Esophagus (tissue), 2 donors: ENCODE measurements around the gene B3GALT2. TPM values are rescaled to one million over a fixed set of nuclear protein-coding genes. Genes with fewer than 3 reads are reported as not detected.
"Not testable (repeated sequence)": the region's sequence is repeated elsewhere in the genome, so short reads cannot be mapped to it uniquely, and the experiment has no call there.

ENCODE experiments used
- H3K27ac ChIP-seq, 2 donors: one replicate each; pipeline ENCODE4 v1.5.1; 2013; ENCODE audit warnings: low read depth in 2 of 2, mild to moderate bottlenecking in 2 of 2, inconsistent platforms in 1 of 2, low read length in 1 of 2, moderate library complexity in 1 of 2
- H3K27me3 ChIP-seq, 2 donors: one replicate each; pipeline ENCODE4 v1.6.1; 2013; ENCODE audit warnings: low read length in 2 of 2, control low read depth in 1 of 2, mild to moderate bottlenecking in 1 of 2; ENCODE audit not compliant: insufficient read depth in 2 of 2, control insufficient read depth in 1 of 2
- H3K36me3 ChIP-seq, 2 donors: one replicate each; pipeline ENCODE4 v1.6.1; 2013; ENCODE audit warnings: low read length in 1 of 2; ENCODE audit not compliant: control insufficient read depth in 2 of 2, insufficient read depth in 2 of 2
- H3K4me1 ChIP-seq, 2 donors: one replicate each; pipeline ENCODE4 v1.6.1; 2013; ENCODE audit warnings: low read length in 1 of 2; ENCODE audit not compliant: control insufficient read depth in 2 of 2, insufficient read depth in 2 of 2
- H3K4me3 ChIP-seq, 2 donors: one replicate each; pipeline ENCODE4 v1.5.1; 2013; ENCODE audit warnings: low read length in 2 of 2, mild to moderate bottlenecking in 2 of 2, low read depth in 1 of 2, moderate library complexity in 1 of 2
- H3K9me3 ChIP-seq, 2 donors: one replicate each; pipeline ENCODE4 v1.6.1; 2013; ENCODE audit warnings: mild to moderate bottlenecking in 2 of 2, low read depth in 1 of 2, low read length in 1 of 2, moderate library complexity in 1 of 2; ENCODE audit not compliant: control insufficient read depth in 2 of 2, insufficient read depth in 1 of 2
- WGBS, 2 donors: extraction: QIAGEN DNeasy Blood & Tissue Kit; methylation state at CpG; one replicate each; pipeline ENCODE4 v1.1.7; 2013; 5-methylcytosine and 5-hydroxymethylcytosine counted together
- polyA plus RNA-seq, 2 donors: library from polyadenylated mRNA; stranded (reverse); fragments of 200-250 nt; gene quantifications; one replicate each; pipeline ENCODE4 v1.2.3, GENCODE V29; 2013
- donor health status: healthy with polysubstance abuse.
- donor health status: Bipolar disorder and iron deficiency.

The B3GALT2 gene
- under 1 TPM; 0.12 to 0.28 TPM for polyA plus RNA-seq

- no peaks in the 10 kb centered on the region for H3K27me3 ChIP-seq
- no peaks in the 10 kb centered on the region for H3K36me3 ChIP-seq
- peak within 1 kb of the TSS; percentile 1 to 31 for H3K27ac ChIP-seq
- H3K4me3 ChIP-seq, result peak within 1 kb of the TSS; percentile 24 to 27
- H3K4me1 ChIP-seq, result no peaks in the 10 kb centered on the region
- WGBS, 2 donors, result 23 to 27% methylated on average over 13 of the region's 13 CpGs
- no peaks in the 10 kb centered on the region for H3K9me3 ChIP-seq
Measured at GRCh38 chr1:193185901-193186731, at the start of gene B3GALT2. Gene B3GALT2, minus strand, starts transcription at chr1:193186613. Its CDS starts 5,051 bp downstream, at chr1:193181562.

- no peak overlapping the region for H3K27ac ChIP-seq
- no peaks in the 10 kb centered on the region for H3K27me3 ChIP-seq
- WGBS, 2 donors, result 71 to 76% methylated on average over 1 of the region's 1 CpG
- no peak overlapping the region for H3K4me3 ChIP-seq
- no peaks in the 10 kb centered on the region for H3K36me3 ChIP-seq
- H3K9me3 ChIP-seq, result no peaks in the 10 kb centered on the region
- H3K4me1 ChIP-seq, result no peaks in the 10 kb centered on the region
Measured at GRCh38 chr1:193234530-193234929, 48.1 kb upstream of the B3GALT2 start.

GRCh38 chr1:193231146-193231545 lies 44.7 kb upstream of the B3GALT2 start:
- not testable (repeated sequence) for H3K36me3 ChIP-seq, H3K4me1 ChIP-seq, H3K27me3 ChIP-seq, H3K27ac ChIP-seq, H3K9me3 ChIP-seq, H3K4me3 ChIP-seq

- Histone ChIP-seq H3K27ac (no peak overlapping the region), H3K36me3 (no peaks in the 10 kb centered on the region), H3K4me1 (no peaks in the 10 kb centered on the region), H3K4me3 (no peak overlapping the region), H3K27me3 (no peaks in the 10 kb centered on the region), H3K9me3 (no peaks in the 10 kb centered on the region)
- WGBS, 2 donors, result 83 to 91% methylated on average over 3 of the region's 3 CpGs
Measured at GRCh38 chr1:193229136-193229535, 42.7 kb upstream of the B3GALT2 start.

- no peak overlapping the region for H3K27ac ChIP-seq
- no peaks in the 10 kb centered on the region for H3K9me3 ChIP-seq
- no peak overlapping the region for H3K4me3 ChIP-seq
- peaks cover 3% of the 10 kb centered on the region in 2 donors for H3K36me3 ChIP-seq
- no peaks in the 10 kb centered on the region for H3K27me3 ChIP-seq
- no peaks in the 10 kb centered on the region for H3K4me1 ChIP-seq
- 74 to 77% methylated on average over 8 of the region's 8 CpGs for WGBS, 2 donors
Measured at GRCh38 chr1:193222056-193222615, 35.7 kb upstream of the B3GALT2 start.

- H3K27ac ChIP-seq, result no peak overlapping the region
- no peak overlapping the region for H3K4me3 ChIP-seq
- H3K36me3 ChIP-seq, result peaks cover 3 to 6% of the 10 kb centered on the region in 2 donors
- H3K27me3 ChIP-seq, result no peaks in the 10 kb centered on the region
- H3K4me1 ChIP-seq, result no peaks in the 10 kb centered on the region
- H3K9me3 ChIP-seq, result no peaks in the 10 kb centered on the region
Measured at GRCh38 chr1:193221651-193222050, 35.2 kb upstream of the B3GALT2 start.

GRCh38 chr1:193219391-193219790 lies 33.0 kb upstream of the B3GALT2 start:
- WGBS, 2 donors, result 96 to 97% methylated on average over 4 of the region's 4 CpGs
- Histone ChIP-seq H3K9me3 (no peaks in the 10 kb centered on the region), H3K27me3 (no peaks in the 10 kb centered on the region), H3K4me3 (no peak overlapping the region), H3K36me3 (peaks cover 3 to 6% of the 10 kb centered on the region in 2 donors), H3K27ac (no peak overlapping the region), H3K4me1 (no peaks in the 10 kb centered on the region)

GRCh38 chr1:193216920-193217319 lies 30.5 kb upstream of the B3GALT2 start:
- Histone ChIP-seq H3K4me3 (no peak overlapping the region), H3K27ac (no peak overlapping the region), H3K36me3 (peaks cover 3 to 6% of the 10 kb centered on the region in 2 donors), H3K4me1 (no peaks in the 10 kb centered on the region), H3K27me3 (no peaks in the 10 kb centered on the region), H3K9me3 (no peaks in the 10 kb centered on the region)
- WGBS, 2 donors, result 88 to 90% methylated on average over 8 of the region's 8 CpGs

- no peak overlapping the region for H3K27ac ChIP-seq
- no peaks in the 10 kb centered on the region for H3K4me1 ChIP-seq
- H3K27me3 ChIP-seq, result no peaks in the 10 kb centered on the region
- H3K9me3 ChIP-seq, result no peaks in the 10 kb centered on the region
- H3K36me3 ChIP-seq, result peaks cover 3 to 6% of the 10 kb centered on the region in 2 donors
- no peak overlapping the region for H3K4me3 ChIP-seq
- WGBS, 2 donors, result 98 to 99% methylated on average over 4 of the region's 4 CpGs
Measured at GRCh38 chr1:193213998-193214397, 27.6 kb upstream of the B3GALT2 start.

GRCh38 chr1:193212637-193213036 lies 26.2 kb upstream of the B3GALT2 start:
- H3K27ac ChIP-seq, result no peak overlapping the region
- 95% methylated on average over 2 of the region's 2 CpGs for whole genome bisulfite sequencing, 2 donors
- no peak overlapping the region for H3K4me3 ChIP-seq
- no peaks in the 10 kb centered on the region for H3K27me3 ChIP-seq
- H3K4me1 ChIP-seq, result no peaks in the 10 kb centered on the region
- H3K9me3 ChIP-seq, result no peaks in the 10 kb centered on the region
- peaks cover 1 to 6% of the 10 kb centered on the region in 2 donors for H3K36me3 ChIP-seq
